SU-DHL-6 (cell line): ENCODE data around the gene AKNAD1.

ENCODE experiments used
- H2AFZ ChIP-seq: fragments of 200-600 bp; sonication (generic); 2 replicates; pipeline ENCODE4 v1.6.1; 2014; ENCODE audit warnings: low read depth, mild to moderate bottlenecking, moderate library complexity, mixed read lengths, antibody characterized with exemption, low read length; ENCODE audit not compliant: severe bottlenecking
- H3F3A ChIP-seq: fragments of 200-600 bp; shearing (Covaris generic); 2 replicates; pipeline ENCODE4 v1.6.0; 2016; ENCODE audit warnings: antibody characterized with exemption, mild to moderate bottlenecking; ENCODE audit not compliant: insufficient read depth
- H3K27ac ChIP-seq: fragments of 200-600 bp; sonication (generic); 2 replicates; pipeline ENCODE4 v1.5.1; 2016; ENCODE audit warnings: low read depth, mild to moderate bottlenecking, low read length, moderate library complexity, mixed read lengths
- H3K27me3 ChIP-seq: fragments of 200-600 bp; sonication (generic), shearing (Covaris generic); 2 replicates; pipeline ENCODE4 v1.6.0; 2014; ENCODE audit warnings: mild to moderate bottlenecking, low read length
- H3K36me3 ChIP-seq: fragments of 200-600 bp; sonication (generic); 2 replicates; pipeline ENCODE4 v1.6.1; 2014; ENCODE audit warnings: mild to moderate bottlenecking, low read length, mixed read lengths
- H3K4me2 ChIP-seq: fragments of 300-600, 200-600 bp; shearing (Covaris generic), sonication (generic); 2 replicates; pipeline ENCODE4 v1.6.0; 2014; ENCODE audit warnings: low read length, low read depth, mild to moderate bottlenecking; ENCODE audit not compliant: poor library complexity, severe bottlenecking
- H3K4me3 ChIP-seq: fragments of 200-600 bp; sonication (generic); 2 replicates; pipeline ENCODE4 v1.5.1; 2014; ENCODE audit warnings: antibody characterized with exemption, low read length, mild to moderate bottlenecking, mixed read lengths; ENCODE audit not compliant: insufficient read depth, poor library complexity, severe bottlenecking
- H3K79me2 ChIP-seq: fragments of 200-600 bp; sonication (generic); 2 replicates; pipeline ENCODE4 v1.6.1; 2014; ENCODE audit warnings: mild to moderate bottlenecking, low read length, moderate library complexity; ENCODE audit not compliant: insufficient read depth
- H3K9ac ChIP-seq: fragments of 200-600 bp; sonication (generic); 2 replicates; pipeline ENCODE4 v1.7.0; 2014; ENCODE audit warnings: mild to moderate bottlenecking, low read length
- H3K9me2 ChIP-seq: fragments of 200-600 bp; sonication (generic); replicated peaks from 2 replicates; pipeline ENCODE4 v1.6.1; 2014; ENCODE audit warnings: low read length; ENCODE audit not compliant: insufficient read depth
- H3K9me3 ChIP-seq: fragments of 200-600 bp; sonication (generic); 2 replicates; pipeline ENCODE4 v1.6.1; 2014; ENCODE audit warnings: low read length, mixed read lengths; ENCODE audit not compliant: insufficient read depth
- H4K20me1 ChIP-seq: fragments of 200-600 bp; sonication (generic); 2 replicates; pipeline ENCODE4 v1.6.1; 2014; ENCODE audit warnings: low read depth, mild to moderate bottlenecking, antibody characterized with exemption, low read length, moderate library complexity, mixed read lengths
- CTCF ChIP-seq: fragments of 200-600 bp; sonication (generic); IDR thresholded peaks from one replicate; pipeline ENCODE4 v1.5.1; 2017; ENCODE audit warnings: antibody characterized with exemption, mild to moderate bottlenecking, low read length, moderate library complexity; ENCODE audit not compliant: insufficient read depth, poor library complexity, severe bottlenecking
- EZH2phosphoT487 ChIP-seq: fragments of 200-600 bp; sonication (generic), shearing (Covaris generic); conservative IDR thresholded peaks from 2 replicates; pipeline ENCODE4 v1.6.1; 2018; ENCODE audit warnings: mild to moderate bottlenecking, antibody characterized with exemption, low read length, moderate library complexity, mixed read lengths

The AKNAD1 gene

DNA sequence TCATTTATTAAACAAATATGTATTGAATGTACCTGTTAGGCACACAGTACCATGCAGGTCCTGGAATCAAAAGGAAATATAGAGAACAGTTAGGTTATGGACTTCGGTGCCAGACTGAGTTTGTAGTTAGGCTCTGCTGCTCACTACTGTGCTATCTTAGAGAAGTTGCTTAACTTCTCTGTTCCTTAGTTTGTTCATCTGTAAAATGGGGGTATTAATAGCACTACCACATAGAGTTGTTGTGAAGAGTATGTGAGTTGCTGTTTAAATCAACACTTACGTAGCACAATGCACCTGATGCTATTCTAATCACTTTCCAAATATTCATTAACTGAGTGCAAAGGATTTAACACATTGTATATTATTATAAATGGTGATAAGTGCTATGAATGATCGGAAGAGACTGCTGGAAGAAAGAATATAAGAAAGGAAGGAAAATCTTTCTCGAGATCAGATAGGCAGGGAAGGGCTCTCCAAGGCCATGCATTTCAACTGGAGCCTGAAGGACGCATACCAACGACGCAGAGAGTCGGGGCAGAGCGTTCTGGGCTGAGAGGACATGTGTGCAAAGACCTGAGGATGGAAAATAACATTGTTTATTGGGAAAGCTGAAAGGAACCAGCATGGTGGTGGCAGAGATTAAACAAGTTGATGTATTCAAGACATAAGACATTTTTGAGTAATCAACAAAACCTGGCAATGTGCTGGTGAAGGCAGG, 3.5 kb upstream of the AKNAD1 start:
- Histone ChIP-seq H4K20me1 (no peaks in the 10 kb centered on the region), H3K9ac (no peak overlapping the region), H3K27me3 (no peaks in the 10 kb centered on the region), H3K4me3 (no peak overlapping the region), H2AFZ (no peak overlapping the region), H3K9me2 (no peaks in the 10 kb centered on the region), H3K79me2 (no peaks in the 10 kb centered on the region), H3K36me3 (no peaks in the 10 kb centered on the region), H3K9me3 (no peaks in the 10 kb centered on the region), H3K4me2 (no peak overlapping the region), H3F3A (no peaks in the 10 kb centered on the region), H3K27ac (no peak overlapping the region)
- TF ChIP-seq CTCF (no peak), EZH2phosphoT487 (no peak)

DNA sequence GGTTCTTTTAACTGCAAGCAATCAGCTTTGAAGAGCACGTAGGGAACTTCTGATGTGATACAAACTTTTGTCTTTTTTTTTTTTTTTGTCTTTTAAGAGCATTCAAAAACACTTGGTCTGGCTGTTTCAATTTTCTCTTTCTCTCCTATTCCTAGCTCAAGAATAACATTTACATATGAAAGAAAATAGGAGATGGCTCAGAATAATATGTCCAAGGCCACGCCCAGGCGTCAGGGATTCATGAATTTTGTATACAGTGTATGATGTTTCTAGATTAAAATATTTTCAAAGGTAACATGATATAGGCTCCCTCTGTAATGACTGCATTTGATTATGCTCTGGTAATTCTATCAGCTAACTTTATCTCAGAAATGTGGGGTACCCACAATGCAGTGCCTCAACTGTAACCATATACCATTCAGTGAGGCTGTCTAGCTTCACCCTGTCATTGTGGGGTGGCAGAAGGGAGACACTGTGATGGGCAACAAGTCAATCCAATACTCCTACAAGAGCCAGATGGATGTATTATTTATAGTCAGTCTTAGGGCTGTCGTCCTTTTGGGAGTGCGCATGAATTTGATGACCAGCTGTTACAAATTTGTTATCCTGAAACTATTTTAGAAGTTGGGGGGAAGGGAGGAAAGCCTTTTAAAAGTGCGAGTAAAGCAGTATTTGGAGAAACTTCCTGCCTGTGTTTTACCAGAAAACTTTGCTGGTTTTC, 1.5 kb upstream of the AKNAD1 start:
- H3K27me3 ChIP-seq = no peaks in the 10 kb centered on the region
- H3K4me2 ChIP-seq = no peak overlapping the region
- H3K79me2 ChIP-seq = no peaks in the 10 kb centered on the region
- TF ChIP-seq EZH2phosphoT487 (no peak), CTCF (no peak)
- H3K9me3 ChIP-seq = no peaks in the 10 kb centered on the region
- H3K27ac ChIP-seq = no peak overlapping the region
- H4K20me1 ChIP-seq = no peaks in the 10 kb centered on the region
- H3K9ac ChIP-seq = no peak overlapping the region
- H3F3A ChIP-seq = no peaks in the 10 kb centered on the region
- H3K9me2 ChIP-seq = no peaks in the 10 kb centered on the region
- no peak overlapping the region for H3K4me3 ChIP-seq
- no peaks in the 10 kb centered on the region for H3K36me3 ChIP-seq
- H2AFZ ChIP-seq = no peak overlapping the region

GRCh38 chr1:108854221-108855019, 2.5 kb downstream of the AKNAD1 start:
- H3K9ac ChIP-seq = no peak overlapping the region

More at GRCh38 chr1:108854221-108855019, 2.5 kb downstream of the AKNAD1 start:
- Histone ChIP-seq H3K27ac (no peak overlapping the region), H3F3A (no peaks in the 10 kb centered on the region), H3K4me2 (no peak overlapping the region), H4K20me1 (no peaks in the 10 kb centered on the region), H3K27me3 (no peaks in the 10 kb centered on the region), H3K79me2 (no peaks in the 10 kb centered on the region), H3K9me3 (no peaks in the 10 kb centered on the region), H3K4me3 (no peak overlapping the region), H3K36me3 (no peaks in the 10 kb centered on the region), H3K9me2 (no peaks in the 10 kb centered on the region), H2AFZ (no peak overlapping the region)
- TF ChIP-seq CTCF (no peak), EZH2phosphoT487 (no peak)
